Parathyroid adenoma (tissue), 2 donors: Measurements from ENCODE around the gene TLE6.
"Not testable (repeated sequence)": the region's sequence is repeated elsewhere in the genome, so short reads cannot be mapped to it uniquely, and the experiment has no call there.

Experiments used
- H2AFZ ChIP-seq: fragments of 300-600 bp; sonication (generic); one replicate; pipeline ENCODE4 v1.7.0; 2017; ENCODE audit warnings: antibody characterized with exemption, mild to moderate bottlenecking
- H3K27ac ChIP-seq: fragments of 300-600 bp; sonication (generic); one replicate; pipeline ENCODE4 v1.7.0; 2017
- H3K27me3 ChIP-seq: fragments of 300-600 bp; sonication (generic); one replicate; pipeline ENCODE4 v1.7.0; 2017; ENCODE audit warnings: low read length; ENCODE audit not compliant: control insufficient read depth, insufficient read depth
- H3K36me3 ChIP-seq: fragments of 300-600 bp; sonication (generic); one replicate; pipeline ENCODE4 v1.7.0; 2017; ENCODE audit warnings: low read length; ENCODE audit not compliant: control insufficient read depth, insufficient read depth
- H3K4me1 ChIP-seq: fragments of 300-600 bp; sonication (generic); one replicate; pipeline ENCODE4 v1.7.0; 2017; ENCODE audit warnings: control low read depth
- H3K4me2 ChIP-seq: fragments of 300-600 bp; sonication (generic); one replicate; pipeline ENCODE4 v1.7.0; 2017; ENCODE audit warnings: low read length
- H3K4me3 ChIP-seq: fragments of 300-600 bp; sonication (generic); one replicate; pipeline ENCODE4 v1.7.0; 2017; ENCODE audit warnings: low read depth, low read length
- H3K79me2 ChIP-seq: fragments of 300-600 bp; sonication (generic); one replicate; pipeline ENCODE4 v1.7.0; 2017; ENCODE audit warnings: control low read depth
- H3K9ac ChIP-seq: fragments of 300-600 bp; sonication (generic); one replicate; pipeline ENCODE4 v1.7.0; 2017; ENCODE audit warnings: mild to moderate bottlenecking
- H3K9me3 ChIP-seq: fragments of 300-600 bp; sonication (generic); one replicate; pipeline ENCODE4 v1.7.0; 2017; ENCODE audit warnings: low read length; ENCODE audit not compliant: control insufficient read depth
- TF ChIP-seq, protein P1 (sequence below): fragments of 300-600 bp; sonication (generic); IDR thresholded peaks from one replicate; pipeline ENCODE4 v1.7.0; 2017; ENCODE audit warnings: antibody characterized with exemption, mild to moderate bottlenecking
- donor health status: primary hyperparathyroidism.

Gene TLE6

DNA sequence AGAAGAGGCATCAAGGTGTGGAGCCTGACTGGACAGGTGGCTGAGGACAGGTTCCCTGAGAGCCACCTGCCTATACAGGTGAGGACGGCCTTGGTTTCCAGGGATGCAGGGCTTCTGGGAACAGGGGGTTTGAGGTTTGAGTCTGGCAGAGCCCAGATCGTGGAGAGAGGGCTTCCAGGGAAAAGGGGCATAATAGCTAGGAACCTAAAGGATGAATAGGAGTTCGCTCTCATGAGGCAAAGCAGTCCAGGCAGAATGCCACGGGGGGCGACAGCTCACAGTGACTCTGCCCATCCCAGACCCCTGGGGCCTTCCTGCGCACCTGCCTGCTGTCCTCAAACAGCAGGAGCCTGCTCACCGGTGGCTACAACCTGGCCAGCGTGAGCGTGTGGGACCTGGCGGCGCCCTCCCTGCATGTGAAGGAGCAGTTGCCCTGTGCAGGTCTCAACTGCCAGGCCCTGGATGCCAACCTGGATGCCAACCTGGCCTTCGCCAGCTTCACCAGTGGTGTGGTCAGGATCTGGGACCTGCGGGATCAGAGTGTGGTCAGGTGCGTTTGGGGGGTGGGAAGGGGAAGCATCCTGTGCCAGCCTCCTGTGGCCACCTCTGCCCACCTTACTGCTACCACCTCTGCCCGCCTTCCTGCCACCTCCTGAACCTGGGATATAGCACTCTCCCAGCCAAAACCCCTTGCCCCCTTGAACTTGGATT, 12.0 kb downstream of the TLE6 start:
- H3K9ac ChIP-seq = no peak overlapping the region
- no peak overlapping the region for H2AFZ ChIP-seq
- H3K79me2 ChIP-seq = no peaks in the 10 kb centered on the region
- H3K36me3 ChIP-seq = no peaks in the 10 kb centered on the region
- H3K27me3 ChIP-seq = no peaks in the 10 kb centered on the region
- no peak overlapping the region for H3K4me3 ChIP-seq
- H3K9me3 ChIP-seq = no peaks in the 10 kb centered on the region
- no peak overlapping the region for H3K4me2 ChIP-seq
- TF ChIP-seq, protein P1, sequence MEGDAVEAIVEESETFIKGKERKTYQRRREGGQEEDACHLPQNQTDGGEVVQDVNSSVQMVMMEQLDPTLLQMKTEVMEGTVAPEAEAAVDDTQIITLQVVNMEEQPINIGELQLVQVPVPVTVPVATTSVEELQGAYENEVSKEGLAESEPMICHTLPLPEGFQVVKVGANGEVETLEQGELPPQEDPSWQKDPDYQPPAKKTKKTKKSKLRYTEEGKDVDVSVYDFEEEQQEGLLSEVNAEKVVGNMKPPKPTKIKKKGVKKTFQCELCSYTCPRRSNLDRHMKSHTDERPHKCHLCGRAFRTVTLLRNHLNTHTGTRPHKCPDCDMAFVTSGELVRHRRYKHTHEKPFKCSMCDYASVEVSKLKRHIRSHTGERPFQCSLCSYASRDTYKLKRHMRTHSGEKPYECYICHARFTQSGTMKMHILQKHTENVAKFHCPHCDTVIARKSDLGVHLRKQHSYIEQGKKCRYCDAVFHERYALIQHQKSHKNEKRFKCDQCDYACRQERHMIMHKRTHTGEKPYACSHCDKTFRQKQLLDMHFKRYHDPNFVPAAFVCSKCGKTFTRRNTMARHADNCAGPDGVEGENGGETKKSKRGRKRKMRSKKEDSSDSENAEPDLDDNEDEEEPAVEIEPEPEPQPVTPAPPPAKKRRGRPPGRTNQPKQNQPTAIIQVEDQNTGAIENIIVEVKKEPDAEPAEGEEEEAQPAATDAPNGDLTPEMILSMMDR = no peak
- H3K4me1 ChIP-seq = peaks cover 3% of the 10 kb centered on the region
- H3K27ac ChIP-seq = no peak overlapping the region

DNA sequence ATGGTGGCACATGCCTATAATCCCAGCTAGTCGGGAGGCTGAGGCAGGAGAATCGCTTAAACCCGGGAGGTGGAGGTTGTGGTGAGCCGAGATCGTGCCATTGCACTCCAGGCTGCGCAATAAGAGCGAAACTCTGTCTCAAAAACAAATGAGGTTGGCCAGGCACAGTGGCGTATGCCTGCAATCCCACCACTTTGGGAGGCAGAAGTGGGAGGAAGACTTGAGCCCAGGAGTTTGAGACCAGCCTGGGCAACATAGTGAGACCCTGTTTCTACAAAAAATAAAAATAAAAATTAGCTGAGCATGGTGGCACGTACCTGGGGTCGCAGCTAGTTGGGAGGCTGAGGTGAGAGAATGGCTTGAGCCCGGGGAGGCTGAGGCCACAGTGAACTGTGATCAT, 15.0 kb downstream of the TLE6 start:
- H3K79me2 ChIP-seq, H3K27me3 ChIP-seq, H2AFZ ChIP-seq, H3K9ac ChIP-seq, H3K9me3 ChIP-seq, H3K4me1 ChIP-seq, H3K4me3 ChIP-seq, H3K36me3 ChIP-seq, H3K27ac ChIP-seq, H3K4me2 ChIP-seq: not testable (repeated sequence)

DNA sequence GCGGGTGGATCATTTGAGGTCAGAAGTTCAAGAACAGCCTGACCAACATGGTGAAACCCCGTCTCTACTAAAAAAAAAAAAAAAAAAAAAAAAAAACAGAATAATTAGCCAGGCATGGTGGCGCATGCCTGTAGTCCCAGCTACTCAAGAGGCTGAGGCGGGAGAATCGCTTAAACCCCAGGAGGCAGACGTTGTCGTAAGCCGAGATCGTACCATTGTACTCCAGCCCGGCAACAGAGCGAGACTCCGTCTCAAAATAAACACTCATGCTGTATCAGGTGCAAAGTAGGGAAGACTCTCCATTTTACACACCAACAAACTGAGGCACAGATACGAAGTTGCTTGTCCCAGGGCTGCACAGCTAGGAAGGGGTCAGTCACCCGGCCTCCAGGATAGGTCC, 15.6 kb downstream of the TLE6 start:
- Histone ChIP-seq H2AFZ (no peak overlapping the region), H3K9me3 (no peaks in the 10 kb centered on the region)

DNA sequence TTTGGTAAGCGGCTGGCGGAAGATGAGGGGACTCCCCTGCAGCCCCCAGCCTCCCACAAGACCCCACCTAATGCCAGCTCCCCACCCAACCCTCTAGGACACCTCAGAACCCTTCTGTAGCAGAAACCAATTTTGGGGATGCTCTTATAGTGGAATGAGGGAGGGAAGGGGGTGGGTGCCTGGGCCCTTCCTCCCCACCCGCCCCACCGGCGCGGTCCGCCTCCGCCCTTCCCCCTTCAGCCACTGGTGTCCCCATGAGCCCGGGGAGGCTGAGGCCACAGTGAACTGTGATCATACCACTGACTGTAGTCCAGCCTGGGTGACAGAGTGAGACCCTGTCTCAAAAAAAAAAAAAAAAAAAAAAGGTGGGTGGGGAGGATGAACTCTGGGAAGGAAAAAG, 16.2 kb downstream of the TLE6 start:
- H3K79me2 ChIP-seq = no peaks in the 10 kb centered on the region

More for the DNA sequence above, 15.6 kb downstream of the TLE6 start:
- no peaks in the 10 kb centered on the region for H3K79me2 ChIP-seq
- TF ChIP-seq, protein P1 = no peak
- H3K36me3 ChIP-seq = no peaks in the 10 kb centered on the region
- H3K4me3 ChIP-seq = no peak overlapping the region
- H3K4me1 ChIP-seq = no peaks in the 10 kb centered on the region
- no peak overlapping the region for H3K4me2 ChIP-seq
- no peak overlapping the region for H3K27ac ChIP-seq
- H3K9ac ChIP-seq = no peak overlapping the region
- H3K27me3 ChIP-seq = no peaks in the 10 kb centered on the region

DNA sequence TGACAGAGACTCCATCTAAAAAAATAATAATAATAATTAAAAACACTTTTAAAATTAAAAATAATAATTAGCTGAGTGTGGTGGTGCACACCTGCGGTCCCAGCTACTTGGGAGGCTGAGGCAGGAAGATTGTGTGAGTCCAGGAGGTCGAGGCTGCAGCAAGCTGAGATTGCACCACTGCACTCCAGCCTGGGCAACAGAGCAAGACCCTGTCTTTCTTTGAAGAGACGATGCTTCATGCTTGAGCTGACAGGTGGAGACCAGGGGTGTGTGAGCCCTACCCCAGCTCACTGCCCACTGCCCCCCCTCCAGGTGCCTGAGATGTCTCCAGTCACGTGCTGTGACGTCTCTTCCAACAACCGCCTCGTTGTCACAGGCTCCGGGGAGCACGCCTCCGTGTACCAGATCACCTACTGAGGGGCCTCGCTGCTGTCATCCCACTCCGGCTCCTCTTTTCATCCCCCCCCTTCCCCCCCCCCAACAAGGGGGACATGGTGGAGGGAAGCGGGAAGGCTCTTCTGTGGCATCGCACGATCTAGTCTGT, 17.3 kb downstream of the TLE6 start:
- Histone ChIP-seq H3K79me2 (no peaks in the 10 kb centered on the region), H3K9me3 (no peaks in the 10 kb centered on the region), H3K36me3 (no peaks in the 10 kb centered on the region), H3K4me2 (no peak overlapping the region), H3K4me1 (no peaks in the 10 kb centered on the region), H3K9ac (no peak overlapping the region), H3K27ac (no peak overlapping the region), H3K27me3 (no peaks in the 10 kb centered on the region), H2AFZ (no peak overlapping the region), H3K4me3 (no peak overlapping the region)
- TF ChIP-seq, protein P1 = no peak

More for the DNA sequence above, 16.2 kb downstream of the TLE6 start:
- TF ChIP-seq, protein P1 = no peak
- Histone ChIP-seq H3K27ac (no peak overlapping the region), H3K4me3 (no peak overlapping the region), H3K4me2 (no peak overlapping the region), H3K9me3 (no peaks in the 10 kb centered on the region), H3K36me3 (no peaks in the 10 kb centered on the region), H3K4me1 (no peaks in the 10 kb centered on the region), H3K27me3 (no peaks in the 10 kb centered on the region), H3K9ac (no peak overlapping the region), H2AFZ (no peak overlapping the region)
